Activated T-helper 2 cell treated with anti-CD3 and anti-CD28 coated beads, Interferon-gamma antibody, Interleukin-2, Interleukin-4, amounts not matched to agents 10 μg/mL and 5 μg/mL and 100 μg/mL, durations not matched to agents 14 hours and 24 hours and 36 hours (primary cell): ENCODE data around the gene PDIA5. TPM values are rescaled to one million over a fixed set of nuclear protein-coding genes. Genes with fewer than 3 reads are reported as not detected.

Experiments used
- DNase-seq: peaks from one replicate; pipeline ENCODE4 v3.0.0; 2021; ENCODE audit warnings: low spot score
- H3K27ac Mint-ChIP-seq: one replicate; pipeline ENCODE4 v1.8.0; 2021; ENCODE audit warnings: mixed read lengths
- H3K27me3 Mint-ChIP-seq: one replicate; pipeline ENCODE4 v1.8.0; 2021; ENCODE audit warnings: low read depth, mixed read lengths
- H3K36me3 Mint-ChIP-seq: one replicate; pipeline ENCODE4 v1.8.0; 2021; ENCODE audit warnings: low read depth, mixed read lengths
- H3K4me1 Mint-ChIP-seq: one replicate; pipeline ENCODE4 v1.8.0; 2021; ENCODE audit warnings: low read depth, mixed read lengths
- H3K4me3 Mint-ChIP-seq: one replicate; pipeline ENCODE4 v1.8.0; 2021; ENCODE audit warnings: low read depth, mild to moderate bottlenecking, moderate library complexity, mixed read lengths
- H3K9me3 Mint-ChIP-seq: one replicate; pipeline ENCODE4 v1.8.0; 2021; ENCODE audit warnings: mixed read lengths
- intact Hi-C: fragments of 100-400 bp; cut with micrococcal nuclease; formaldehyde crosslinking; loops from one replicate; pipeline ENCODE4 v1.15.1; 2023
- total RNA-seq: library from RNA; stranded (reverse); gene quantifications from 2 replicates; pipeline ENCODE4 v1.2.3, GENCODE V29; 2022

The PDIA5 gene
- total RNA-seq, 1 donor from 2014 or later = 32.3 TPM

GRCh38 chr3:123048480-123049237 is 18.2 kb upstream of the PDIA5 start:
- DNase-seq = no peak
- no peaks in the 10 kb centered on the region for H3K36me3 Mint-ChIP-seq
- H3K4me1 Mint-ChIP-seq = no peaks in the 10 kb centered on the region
- H3K27me3 Mint-ChIP-seq = peaks cover 15% of the 10 kb centered on the region
- no peak overlapping the region for H3K27ac Mint-ChIP-seq
- intact Hi-C loops = no loop called here
- no peak overlapping the region for H3K4me3 Mint-ChIP-seq
- no peaks in the 10 kb centered on the region for H3K9me3 Mint-ChIP-seq

GRCh38 chr3:123050666-123051065 is 16.2 kb upstream of the PDIA5 start:
- Mint-ChIP-seq H3K4me3 (no peak overlapping the region), H3K4me1 (no peaks in the 10 kb centered on the region), H3K9me3 (no peaks in the 10 kb centered on the region), H3K27me3 (peaks cover 19% of the 10 kb centered on the region), H3K27ac (no peak overlapping the region), H3K36me3 (no peaks in the 10 kb centered on the region)
- DNase-seq = no peak
- intact Hi-C loops = no loop called here

DNA sequence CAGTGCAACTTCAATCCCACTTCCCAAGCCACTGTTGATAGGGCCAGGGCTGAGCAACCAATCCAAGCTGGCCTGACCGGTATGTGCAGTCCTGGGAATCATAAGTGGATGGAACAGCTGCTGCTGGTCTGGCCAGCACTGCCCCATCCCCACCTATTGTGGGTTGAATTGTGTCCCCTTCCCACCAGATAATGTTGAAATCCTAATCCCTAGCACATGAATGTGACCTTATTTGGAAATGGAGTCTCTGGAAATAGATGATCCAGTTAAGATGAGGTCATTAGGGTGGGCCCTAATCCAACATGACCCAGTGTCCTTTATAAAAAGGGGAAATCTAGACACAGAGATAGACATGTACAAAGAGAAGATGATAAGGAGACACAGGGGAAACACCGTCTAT is 13.7 kb upstream of the PDIA5 start:
- Mint-ChIP-seq H3K9me3 (no peaks in the 10 kb centered on the region), H3K27me3 (peaks cover 15% of the 10 kb centered on the region), H3K4me3 (no peak overlapping the region), H3K36me3 (no peaks in the 10 kb centered on the region), H3K27ac (no peak overlapping the region), H3K4me1 (no peaks in the 10 kb centered on the region)
- intact Hi-C loops = no loop called here
- no peak for DNase-seq

- H3K36me3 Mint-ChIP-seq = no peaks in the 10 kb centered on the region
- DNase-seq = no peak
- intact Hi-C loops = no loop called here
- H3K9me3 Mint-ChIP-seq = no peaks in the 10 kb centered on the region
- H3K4me3 Mint-ChIP-seq = no peak overlapping the region
- peaks cover 15% of the 10 kb centered on the region for H3K27me3 Mint-ChIP-seq
- no peaks in the 10 kb centered on the region for H3K4me1 Mint-ChIP-seq
- H3K27ac Mint-ChIP-seq = no peak overlapping the region
Measured at GRCh38 chr3:123054109-123054778, 12.6 kb upstream of the PDIA5 start.

DNA sequence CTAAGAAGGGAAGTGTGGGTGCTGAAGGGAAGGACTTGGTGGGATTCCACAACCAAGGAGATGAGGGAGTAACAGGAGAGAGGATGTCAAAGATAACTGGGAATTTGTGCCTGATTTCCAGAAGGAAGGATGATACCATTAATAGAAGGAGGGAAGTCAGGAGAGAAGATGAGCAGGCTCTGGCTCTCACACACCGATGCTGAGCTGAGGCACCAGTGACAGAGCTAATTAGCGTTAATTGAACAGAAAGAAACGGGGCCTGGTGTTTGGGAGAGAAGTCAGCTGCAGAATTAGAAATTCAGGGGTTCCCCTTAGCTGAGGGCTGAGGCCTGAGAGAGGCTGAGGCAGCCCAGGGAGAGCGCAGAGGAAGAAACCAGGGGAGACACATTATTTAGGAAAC is 11.9 kb upstream of the PDIA5 start:
- H3K9me3 Mint-ChIP-seq = no peaks in the 10 kb centered on the region
- H3K4me1 Mint-ChIP-seq = no peaks in the 10 kb centered on the region
- H3K4me3 Mint-ChIP-seq = no peak overlapping the region
- no peaks in the 10 kb centered on the region for H3K36me3 Mint-ChIP-seq
- intact Hi-C loops = no loop called here
- H3K27ac Mint-ChIP-seq = no peak overlapping the region
- peaks cover 15% of the 10 kb centered on the region for H3K27me3 Mint-ChIP-seq
- DNase-seq = no peak

GRCh38 chr3:123055352-123055751 is 11.5 kb upstream of the PDIA5 start:
- intact Hi-C loops = no loop called here
- Mint-ChIP-seq H3K27me3 (peaks cover 18% of the 10 kb centered on the region), H3K4me3 (no peak overlapping the region), H3K9me3 (no peaks in the 10 kb centered on the region), H3K4me1 (no peaks in the 10 kb centered on the region), H3K27ac (no peak overlapping the region), H3K36me3 (no peaks in the 10 kb centered on the region)
- no peak for DNase-seq

GRCh38 chr3:123058505-123058904 is 8.3 kb upstream of the PDIA5 start:
- Mint-ChIP-seq H3K4me1 (no peaks in the 10 kb centered on the region), H3K27ac (no peak overlapping the region), H3K4me3 (no peak overlapping the region), H3K9me3 (no peaks in the 10 kb centered on the region), H3K36me3 (no peaks in the 10 kb centered on the region), H3K27me3 (peaks cover 31% of the 10 kb centered on the region)
- intact Hi-C loops = no loop called here
- no peak for DNase-seq

GRCh38 chr3:123060054-123060453 is 6.8 kb upstream of the PDIA5 start:
- intact Hi-C loops = no loop called here
- H3K4me3 Mint-ChIP-seq = no peak overlapping the region
- no peak for DNase-seq
- H3K27ac Mint-ChIP-seq = no peak overlapping the region
- H3K27me3 Mint-ChIP-seq = peaks cover 25% of the 10 kb centered on the region
- no peaks in the 10 kb centered on the region for H3K36me3 Mint-ChIP-seq
- peaks cover 9% of the 10 kb centered on the region for H3K4me1 Mint-ChIP-seq
- no peaks in the 10 kb centered on the region for H3K9me3 Mint-ChIP-seq

- Mint-ChIP-seq H3K9me3 (no peaks in the 10 kb centered on the region), H3K36me3 (no peaks in the 10 kb centered on the region), H3K27ac (no peak overlapping the region), H3K4me3 (no peak overlapping the region), H3K4me1 (peaks cover 23% of the 10 kb centered on the region), H3K27me3 (peaks cover 22% of the 10 kb centered on the region)
- DNase-seq = no peak
- intact Hi-C loops = no loop called here
Measured at GRCh38 chr3:123061856-123062255, 5.0 kb upstream of the PDIA5 start.

- H3K4me1 Mint-ChIP-seq = peaks cover 27% of the 10 kb centered on the region
- H3K9me3 Mint-ChIP-seq = no peaks in the 10 kb centered on the region
- intact Hi-C loops = no loop called here
- peaks cover 3% of the 10 kb centered on the region for H3K36me3 Mint-ChIP-seq
- DNase-seq = no peak
- no peak overlapping the region for H3K27ac Mint-ChIP-seq
- peaks cover 22% of the 10 kb centered on the region for H3K27me3 Mint-ChIP-seq
- H3K4me3 Mint-ChIP-seq = no peak overlapping the region
Measured at GRCh38 chr3:123063034-123063433, 3.8 kb upstream of the PDIA5 start.

GRCh38 chr3:123064506-123064905 is 2.3 kb upstream of the PDIA5 start:
- Mint-ChIP-seq H3K4me1 (peaks cover 35% of the 10 kb centered on the region), H3K4me3 (no peak overlapping the region), H3K27me3 (peaks cover 22% of the 10 kb centered on the region), H3K9me3 (no peaks in the 10 kb centered on the region), H3K27ac (no peak overlapping the region), H3K36me3 (peaks cover 3% of the 10 kb centered on the region)
- intact Hi-C loops = no loop called here
- no peak for DNase-seq

DNA sequence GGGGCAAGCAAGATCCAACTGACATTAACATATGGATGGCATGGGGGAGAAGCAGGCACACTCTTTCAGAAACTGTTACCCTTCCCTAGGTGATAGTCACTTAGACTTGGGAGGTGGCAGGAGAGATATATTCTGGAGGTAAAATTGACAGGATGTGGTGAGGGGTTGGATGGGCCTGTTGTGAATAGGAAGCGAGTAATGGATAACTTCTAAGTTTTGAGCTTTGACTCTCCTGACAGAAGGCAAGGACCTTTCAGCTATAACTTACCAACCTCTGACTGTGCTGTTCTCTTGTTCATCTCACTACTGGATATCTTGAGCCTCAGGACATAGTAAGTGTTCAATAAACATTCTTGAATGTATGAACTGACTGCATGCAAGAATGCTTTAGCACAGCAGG is 1.9 kb upstream of the PDIA5 start:
- no peak overlapping the region for H3K4me3 Mint-ChIP-seq
- no peak for DNase-seq
- H3K27ac Mint-ChIP-seq = no peak overlapping the region

GRCh38 chr3:123066599-123066895 is 278 bp upstream of the PDIA5 start:
- no peaks in the 10 kb centered on the region for H3K9me3 Mint-ChIP-seq
- H3K27me3 Mint-ChIP-seq = peaks cover 11% of the 10 kb centered on the region
- peak overlapping the region; percentile 85 for H3K4me3 Mint-ChIP-seq
- peak overlapping the region; percentile 17 for H3K27ac Mint-ChIP-seq
- peaks cover 35% of the 10 kb centered on the region for H3K4me1 Mint-ChIP-seq
- intact Hi-C loops = loop anchor here (5.0 kb wide), 1 partner anchor 136 kb away; the partner anchor contains the start of gene SEC22A
- peaks cover 3% of the 10 kb centered on the region for H3K36me3 Mint-ChIP-seq
- DNase-seq = no peak

More for the DNA sequence above, 1.9 kb upstream of the PDIA5 start:
- H3K27me3 Mint-ChIP-seq = peaks cover 22% of the 10 kb centered on the region
- peaks cover 35% of the 10 kb centered on the region for H3K4me1 Mint-ChIP-seq
- peaks cover 3% of the 10 kb centered on the region for H3K36me3 Mint-ChIP-seq
- intact Hi-C loops = loop anchor here (5.0 kb wide), 1 partner anchor 137 kb away; the partner anchor contains the start of gene SEC22A
- no peaks in the 10 kb centered on the region for H3K9me3 Mint-ChIP-seq
